K562 (cell line): ENCODE data around the gene ARHGEF17.

Experiments used
- MAX ChIP-seq: sonication (generic); formaldehyde crosslinking; IDR thresholded peaks from 2 replicates; pipeline ENCODE4 v1.9.0; 2022; ENCODE audit warnings: mild to moderate bottlenecking, missing genetic modification reagents
- POLR2A ChIP-seq: fragments of 450-650 bp; conservative IDR thresholded peaks from 2 replicates; pipeline ENCODE4 v1.6.1; 2016

GRCh38 chr11:73325036-73325981, 17.2 kb downstream of the ARHGEF17 start:
- TF ChIP-seq POLR2A, result no peak
- no peak for TF ChIP-seq MAX
